DLD1 (cell line): ENCODE results near the gene TTN.
"Not testable (repeated sequence)": the region's sequence is repeated elsewhere in the genome, so short reads cannot be mapped to it uniquely, and the experiment has no call there.

Experiments used
- in situ Hi-C: cut with HindIII; loops from 2 replicates; pipeline ENCODE4 v1.10.0; 2017; ENCODE audit warnings: low sequenced_read_pairs

The TTN gene

DNA sequence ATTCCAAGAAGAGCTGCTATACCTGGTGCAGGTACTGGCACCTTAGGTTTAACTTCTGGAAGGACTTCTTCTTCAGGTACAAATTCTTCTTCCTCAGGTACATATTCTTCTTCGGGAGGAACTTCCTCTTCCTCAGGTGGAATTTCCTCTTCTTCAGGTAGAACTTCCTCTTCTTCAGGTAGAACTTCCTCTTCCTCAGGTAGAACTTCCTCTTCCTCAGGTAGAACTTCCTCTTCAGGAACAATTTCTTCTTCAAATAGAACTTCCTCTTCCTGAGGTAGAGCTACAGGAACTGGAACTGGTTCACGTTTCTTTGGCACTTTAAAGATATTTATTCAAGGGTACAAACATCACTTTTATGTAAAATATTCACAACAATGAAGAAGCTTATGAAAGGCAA is 129.6 kb downstream of the TTN start:
- in situ Hi-C loops = no loop called here

DNA sequence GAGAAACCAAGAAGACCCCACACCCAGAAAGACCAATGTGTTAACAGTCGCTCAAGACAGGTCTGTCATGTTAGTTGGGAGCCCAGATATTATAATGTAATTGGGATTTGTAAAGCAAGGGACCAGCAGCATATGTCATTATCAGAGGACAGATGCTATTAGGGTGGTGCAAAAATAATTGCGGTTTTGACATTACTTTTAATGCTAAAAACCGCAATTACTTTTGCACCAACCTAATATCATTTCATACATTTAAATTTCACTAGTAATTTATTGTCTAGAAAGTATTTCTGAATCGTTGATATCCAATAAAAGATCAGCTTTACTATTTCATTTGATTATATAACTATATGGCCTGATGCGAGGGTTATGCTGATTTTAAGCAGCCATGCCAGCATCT is 131.2 kb downstream of the TTN start:
- in situ Hi-C loops = no loop called here

DNA sequence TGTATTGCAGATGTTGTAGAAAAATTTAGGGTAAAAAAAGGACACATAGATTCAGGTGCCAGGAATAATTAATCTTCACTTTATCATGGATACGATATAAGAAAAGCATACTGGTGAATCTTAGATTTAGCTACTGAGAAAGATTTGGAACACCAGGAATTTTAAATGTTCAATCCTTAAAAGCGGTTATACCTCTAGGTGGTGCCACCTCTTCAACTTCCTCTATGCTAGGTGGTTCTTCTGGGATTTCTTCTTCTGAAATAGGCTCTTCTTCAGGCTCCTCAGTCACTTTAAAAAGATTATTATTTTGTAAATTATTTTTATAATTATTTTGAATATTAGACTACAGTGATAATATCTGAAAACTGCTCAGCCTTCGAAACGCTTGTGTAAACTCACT is 133.1 kb downstream of the TTN start:
- in situ Hi-C loops = no loop called here

DNA sequence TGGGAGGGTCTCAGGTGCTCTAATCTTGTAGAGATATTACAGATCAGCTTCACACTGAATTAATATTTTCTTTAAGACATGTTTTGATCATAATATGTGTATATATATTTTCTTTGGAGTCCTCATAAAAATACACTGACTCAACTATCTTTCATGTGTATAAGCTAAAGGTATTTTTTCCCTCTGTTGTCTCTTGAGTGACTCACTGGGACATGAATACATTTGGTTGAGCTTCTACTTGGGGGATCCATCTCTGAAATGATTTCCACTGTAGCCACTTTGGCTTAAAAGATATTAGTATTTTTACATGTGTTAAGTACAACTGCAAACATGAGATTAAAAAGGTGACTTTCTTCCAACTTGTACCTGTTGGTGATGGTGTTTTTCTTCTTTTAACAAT is 140.8 kb downstream of the TTN start:
- in situ Hi-C loops = no loop called here

DNA sequence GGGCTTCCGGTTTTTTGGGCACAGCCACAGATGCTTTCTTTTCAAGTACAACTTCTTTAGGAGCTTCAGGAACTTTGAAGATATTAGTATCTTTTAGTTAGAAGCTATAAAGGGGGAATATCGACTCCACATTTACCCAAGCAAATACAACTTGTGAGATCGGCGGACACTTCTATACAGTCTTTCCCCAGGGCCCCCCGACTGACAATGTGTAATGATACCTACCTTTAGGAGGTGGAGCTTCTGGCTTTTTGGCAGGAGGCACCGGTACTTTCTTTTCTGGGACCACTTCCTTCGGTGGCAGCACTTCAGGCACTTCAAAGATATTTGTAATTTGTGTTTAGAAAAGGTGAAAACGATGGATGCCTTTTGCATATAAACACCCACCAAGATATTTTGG is 148.7 kb downstream of the TTN start:
- in situ Hi-C loops = not testable (repeated sequence)

DNA sequence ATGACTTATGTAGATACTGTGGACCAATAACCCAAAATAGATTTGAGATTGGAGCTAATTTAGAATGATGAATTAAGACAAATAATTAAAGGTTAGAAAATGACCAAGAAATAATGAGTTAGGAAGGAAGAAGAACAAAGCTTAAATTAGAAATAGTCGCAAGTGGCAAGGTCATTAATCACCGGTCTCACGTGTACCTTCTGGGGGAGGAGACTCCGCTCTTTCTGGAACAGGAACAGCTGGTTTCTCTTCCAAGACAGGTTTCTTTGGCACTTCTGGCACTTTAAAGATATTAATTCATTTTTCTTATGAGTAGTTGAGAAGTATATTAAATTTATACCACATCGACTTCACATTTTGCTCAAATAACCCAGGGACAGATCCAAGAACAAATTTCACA is 156.7 kb downstream of the TTN start:
- in situ Hi-C loops = no loop called here

DNA sequence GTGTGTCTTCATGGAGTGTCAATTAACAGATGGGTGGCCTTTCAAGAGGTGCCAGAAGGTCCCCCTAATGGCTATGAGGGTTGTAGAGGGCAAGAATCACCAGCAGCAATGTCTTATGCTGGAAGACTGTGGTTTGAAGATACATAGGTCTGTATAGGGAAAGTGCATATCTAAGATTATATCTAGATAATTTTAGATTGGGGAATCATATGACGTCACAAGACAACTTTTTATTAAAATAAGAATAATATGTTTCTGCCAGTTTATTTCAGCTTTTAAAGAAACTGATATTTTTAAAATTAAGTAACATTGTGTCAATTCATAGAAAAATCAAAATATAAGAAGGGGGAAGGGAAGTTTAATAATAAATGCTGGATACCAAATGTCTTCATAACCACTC is 162.3 kb downstream of the TTN start:
- in situ Hi-C loops = no loop called here

DNA sequence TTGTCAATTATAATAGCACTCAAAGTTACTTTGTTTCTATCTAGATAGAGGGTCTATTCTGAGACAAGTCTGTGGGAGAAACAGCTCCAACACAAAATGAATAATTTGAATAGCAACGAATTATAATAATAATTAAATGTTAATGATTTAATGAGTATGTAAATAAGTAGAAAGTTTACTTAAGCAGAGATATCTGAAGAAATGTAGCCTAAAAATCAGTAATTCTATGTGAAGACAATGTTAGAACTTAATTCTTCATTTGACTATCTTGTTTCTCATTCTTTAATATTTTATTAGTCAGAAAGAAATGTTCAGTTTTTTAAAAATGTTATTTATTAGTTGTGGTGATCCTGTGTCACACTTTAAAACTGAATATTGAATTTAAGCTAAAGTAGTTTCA is 165.7 kb downstream of the TTN start:
- in situ Hi-C loops = no loop called here

DNA sequence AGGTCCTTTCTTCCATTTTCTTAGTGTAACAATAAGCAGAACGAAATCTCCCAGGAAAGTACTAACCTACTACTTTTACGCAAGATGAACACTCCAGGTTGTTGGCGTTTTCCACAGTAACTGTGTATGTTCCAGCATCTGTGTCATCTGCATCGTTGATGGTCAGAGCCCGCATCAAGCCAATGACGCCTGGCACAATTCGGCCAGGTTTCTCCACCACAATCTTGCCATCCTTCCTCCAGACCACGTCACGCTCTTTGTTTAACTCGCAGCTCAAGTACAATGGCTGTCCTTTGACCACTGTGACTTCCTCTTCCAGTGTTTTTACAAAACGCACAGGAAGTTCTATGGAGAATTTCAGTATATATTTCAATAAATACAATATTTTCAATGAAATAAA is 171.3 kb downstream of the TTN start:
- in situ Hi-C loops = no loop called here

DNA sequence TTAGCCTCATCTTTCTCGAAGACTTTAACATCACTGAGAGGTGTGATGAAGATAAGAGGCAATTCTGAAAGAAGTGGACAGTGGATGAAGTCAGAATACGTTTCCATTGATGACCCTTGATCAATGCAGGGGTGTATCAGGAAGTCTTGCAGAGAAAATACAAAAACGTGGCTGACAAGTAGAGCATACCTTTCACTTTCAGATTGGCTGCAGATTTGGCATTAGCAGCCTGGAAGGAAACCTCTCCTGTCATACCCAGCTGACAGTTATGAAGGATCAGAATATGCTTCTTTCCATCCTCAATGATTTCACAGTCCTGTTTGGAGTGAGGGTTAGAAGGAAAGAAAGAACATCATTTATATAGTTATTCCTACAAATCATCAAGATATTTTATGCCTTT is 174.5 kb downstream of the TTN start:
- in situ Hi-C loops = no loop called here

DNA sequence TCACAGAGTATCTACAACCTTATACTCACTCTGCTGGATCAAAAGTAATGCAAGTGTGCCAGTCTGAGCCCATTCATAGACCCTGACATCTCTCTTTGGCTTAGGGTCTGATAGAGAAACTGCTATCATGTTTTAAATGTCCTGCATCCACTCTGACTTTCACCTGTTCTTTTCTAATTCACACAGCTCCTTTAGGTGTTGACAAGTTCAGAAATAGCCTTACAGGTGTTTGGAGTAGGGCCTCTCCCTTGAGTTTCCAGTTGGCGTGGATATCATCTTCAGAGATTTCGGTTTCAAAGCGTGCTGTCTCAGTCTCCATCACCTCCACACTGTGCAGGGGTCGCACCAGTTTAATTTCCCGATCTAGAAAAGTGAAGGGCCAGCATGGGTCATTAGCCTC is 176.6 kb downstream of the TTN start:
- in situ Hi-C loops = no loop called here

DNA sequence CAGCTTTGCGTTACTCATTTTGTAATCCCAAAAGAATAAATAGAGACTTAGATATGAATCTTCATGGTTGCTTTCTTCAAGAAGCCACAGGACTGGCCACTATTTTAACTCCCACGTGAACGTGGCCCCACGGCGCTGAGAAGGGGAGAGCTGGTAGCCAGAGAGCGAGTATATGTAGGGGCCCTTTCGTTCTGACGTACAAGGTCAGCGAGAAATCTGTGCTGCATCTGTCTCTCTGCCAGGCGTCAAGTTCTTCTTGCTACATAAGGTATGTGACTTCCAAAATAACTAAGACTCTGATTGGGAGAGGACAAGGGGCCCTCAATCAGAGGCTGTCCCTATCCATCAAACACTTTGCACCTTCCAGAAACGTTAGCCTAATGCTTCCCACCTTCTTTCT is 177.8 kb downstream of the TTN start:
- in situ Hi-C loops = no loop called here

DNA sequence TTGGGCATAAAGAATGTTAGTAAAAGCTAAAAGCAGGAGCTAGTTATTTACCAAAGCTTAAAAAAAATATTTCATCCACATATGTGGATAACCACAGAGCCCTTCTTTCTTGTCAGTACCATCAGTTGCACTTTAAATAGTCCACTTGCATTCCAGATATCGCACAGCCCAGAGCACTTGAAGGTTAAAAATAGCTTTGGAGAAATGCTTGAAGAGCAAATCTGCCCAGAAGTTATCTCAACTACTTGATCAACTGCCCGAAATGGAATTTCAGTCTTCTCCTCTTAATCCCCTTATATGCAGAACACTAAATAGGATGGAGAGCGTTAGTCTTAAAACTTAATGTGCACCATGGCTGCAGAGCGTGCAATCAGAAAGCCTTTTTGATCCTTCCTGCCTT is 178.6 kb downstream of the TTN start:
- in situ Hi-C loops = no loop called here

DNA sequence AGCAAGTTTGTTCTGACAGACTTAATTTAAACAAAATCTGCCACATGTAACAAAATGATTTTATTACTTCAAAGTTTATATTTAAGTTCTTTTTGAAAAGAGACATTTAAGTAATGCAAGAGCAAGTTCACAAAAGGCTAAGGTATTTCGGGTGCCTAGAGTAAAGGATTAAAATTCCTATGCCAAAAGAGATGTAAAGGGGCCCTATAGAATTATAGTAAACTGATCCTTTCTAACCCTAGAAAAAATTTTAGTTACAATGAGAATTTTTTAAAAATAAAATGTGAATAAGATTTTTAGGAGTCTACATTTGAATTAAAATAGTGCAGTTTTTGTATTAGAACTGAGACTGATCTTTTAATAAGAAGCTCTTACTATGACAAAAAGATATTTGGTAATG is 179.8 kb downstream of the TTN start:
- in situ Hi-C loops = no loop called here

DNA sequence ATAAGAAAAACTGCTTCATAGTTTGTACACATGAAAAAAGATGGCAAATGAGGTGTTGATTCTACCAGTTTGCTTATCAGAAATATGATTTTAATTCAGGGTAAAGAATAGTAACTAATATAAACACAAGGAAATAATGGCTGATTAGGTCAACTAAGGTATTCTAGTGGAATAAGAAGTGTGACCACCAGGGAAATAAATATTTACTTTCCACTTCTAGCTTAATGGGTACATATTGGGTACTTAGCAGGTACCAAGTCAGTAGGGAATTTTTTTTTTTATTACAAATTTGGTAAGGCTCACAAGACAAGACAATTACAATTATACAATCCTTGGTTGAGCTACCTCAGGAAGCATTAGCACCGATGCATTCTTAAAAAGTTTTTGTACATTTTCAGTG is 191.3 kb downstream of the TTN start:
- in situ Hi-C loops = no loop called here

DNA sequence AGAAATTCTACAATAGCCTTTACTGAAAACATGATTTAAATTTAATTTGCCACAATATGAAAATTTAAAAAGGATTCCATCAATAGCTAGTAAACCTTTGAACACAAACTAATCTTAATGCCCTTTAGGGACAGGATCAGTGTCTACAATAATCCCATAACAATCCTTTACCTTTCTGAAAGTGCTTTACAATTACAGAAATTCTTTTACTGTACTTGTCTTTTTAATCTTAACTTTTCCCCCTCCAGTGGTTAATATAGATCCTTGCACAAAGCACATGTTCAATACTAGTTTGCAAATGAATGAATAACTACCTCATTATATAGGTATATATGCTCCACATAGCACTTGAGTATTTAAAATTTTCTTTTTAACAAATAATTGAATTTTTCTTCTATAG is 204.3 kb downstream of the TTN start:
- in situ Hi-C loops = no loop called here

DNA sequence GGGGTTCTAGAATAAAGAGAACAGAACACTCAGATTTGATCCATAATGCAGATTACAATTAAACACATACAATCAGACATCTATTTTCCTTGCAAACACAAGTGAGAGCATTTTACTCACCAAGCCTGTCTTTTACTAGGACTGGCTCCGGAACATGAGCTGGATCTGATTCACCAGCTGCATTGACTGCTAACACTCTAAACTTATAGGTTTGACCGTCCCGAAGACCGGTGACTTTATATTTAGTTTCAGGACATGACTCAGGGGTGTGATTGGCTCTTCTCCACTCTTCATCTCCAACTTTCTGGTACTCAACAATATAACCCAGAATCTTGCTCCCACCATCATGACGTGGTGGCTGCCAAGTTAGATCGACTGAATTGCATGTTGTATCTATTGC is 214.6 kb downstream of the TTN start:
- in situ Hi-C loops = no loop called here

DNA sequence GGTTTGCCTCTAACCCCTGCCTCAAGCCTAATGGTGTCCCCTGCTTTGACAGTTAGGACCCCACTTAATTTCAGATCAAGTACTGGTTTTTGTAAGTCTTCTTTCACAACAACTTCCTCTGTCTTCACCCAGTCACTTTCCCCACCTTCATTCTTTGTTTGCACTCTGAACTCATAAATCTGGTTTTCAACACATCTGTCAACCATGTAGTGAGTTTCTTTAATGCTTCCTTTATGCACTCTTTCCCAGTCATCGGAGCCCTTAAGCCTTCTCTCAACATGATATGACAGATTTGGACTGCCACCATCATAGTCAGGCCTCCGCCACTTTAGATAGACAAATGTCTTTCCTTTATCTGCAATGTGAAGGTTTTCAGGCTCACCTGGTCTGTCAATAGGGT is 217.9 kb downstream of the TTN start:
- in situ Hi-C loops = no loop called here

DNA sequence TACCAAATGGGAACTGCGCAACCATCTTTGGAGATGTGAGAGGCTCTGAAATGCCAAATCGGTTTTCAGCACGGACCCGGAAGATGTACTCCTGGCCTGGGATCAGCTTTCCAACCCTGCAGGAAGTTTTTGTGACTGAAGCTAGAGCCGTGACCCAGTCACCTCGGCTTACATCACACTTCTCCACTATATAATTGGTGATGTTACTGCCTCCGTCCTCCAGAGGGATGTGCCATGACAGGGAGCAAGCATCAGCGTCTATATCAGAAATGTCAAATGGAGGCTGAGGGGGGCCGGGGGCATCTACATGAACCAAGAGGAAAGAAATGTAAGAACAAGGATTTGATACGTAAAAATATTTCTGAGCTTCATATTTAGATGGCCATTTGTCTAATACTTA is 222.6 kb downstream of the TTN start:
- in situ Hi-C loops = no loop called here

DNA sequence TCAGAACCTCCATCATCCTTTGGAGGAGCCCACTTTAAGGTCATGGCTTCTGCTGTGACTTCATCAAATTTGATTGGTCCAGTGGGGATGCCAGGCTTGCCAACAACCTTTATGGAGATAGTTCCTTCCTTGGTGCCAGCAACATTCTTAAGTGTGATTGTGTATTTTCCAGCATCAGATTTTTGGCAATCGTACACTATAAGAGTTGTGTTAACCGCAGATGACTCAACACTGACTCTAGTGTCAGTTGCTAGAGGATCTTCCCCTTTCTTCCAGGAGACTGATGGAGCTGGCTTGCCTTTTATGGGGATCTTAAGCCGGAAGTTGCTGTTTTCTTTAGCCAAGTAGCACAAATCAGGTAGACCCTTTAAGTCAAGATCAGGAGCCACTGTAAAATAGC is 228.2 kb downstream of the TTN start:
- in situ Hi-C loops = no loop called here

DNA sequence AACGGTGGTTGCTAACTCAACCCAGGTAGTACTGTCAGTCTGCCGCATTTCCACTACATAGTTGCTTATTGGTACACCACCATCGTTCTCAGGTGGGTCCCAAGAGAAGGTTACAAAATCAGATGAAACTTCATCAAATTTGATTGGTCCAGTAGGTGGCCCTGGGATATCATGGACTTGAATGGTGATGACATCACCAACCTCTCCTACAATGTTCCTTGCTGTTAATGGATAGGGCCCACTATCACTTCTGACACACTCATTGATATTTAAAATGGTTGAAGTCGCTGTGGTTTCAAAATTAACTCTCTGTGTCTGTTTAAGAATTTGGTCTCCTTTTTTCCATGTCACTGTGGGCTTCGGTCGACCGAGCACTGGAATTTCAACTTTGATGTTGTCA is 232.4 kb downstream of the TTN start:
- in situ Hi-C loops = no loop called here

DNA sequence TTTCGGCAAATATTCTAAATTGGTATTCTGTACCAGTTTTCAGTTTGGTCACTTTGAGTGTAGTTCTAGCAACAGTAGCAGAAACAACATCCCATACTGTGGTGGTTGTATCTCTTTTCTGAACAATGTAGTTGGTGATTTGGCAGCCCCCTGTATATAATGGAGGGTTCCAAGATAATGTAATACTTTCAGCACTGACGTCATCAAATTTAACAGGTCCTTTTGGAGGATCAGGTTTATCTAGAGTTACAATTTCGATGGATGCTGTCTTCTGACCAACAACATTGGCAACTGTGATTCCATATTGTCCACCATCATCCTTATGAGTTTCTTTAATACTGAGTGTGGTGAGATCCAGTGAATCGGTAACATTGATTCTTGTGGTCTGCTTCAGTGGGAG is 239.0 kb downstream of the TTN start:
- in situ Hi-C loops = no loop called here

DNA sequence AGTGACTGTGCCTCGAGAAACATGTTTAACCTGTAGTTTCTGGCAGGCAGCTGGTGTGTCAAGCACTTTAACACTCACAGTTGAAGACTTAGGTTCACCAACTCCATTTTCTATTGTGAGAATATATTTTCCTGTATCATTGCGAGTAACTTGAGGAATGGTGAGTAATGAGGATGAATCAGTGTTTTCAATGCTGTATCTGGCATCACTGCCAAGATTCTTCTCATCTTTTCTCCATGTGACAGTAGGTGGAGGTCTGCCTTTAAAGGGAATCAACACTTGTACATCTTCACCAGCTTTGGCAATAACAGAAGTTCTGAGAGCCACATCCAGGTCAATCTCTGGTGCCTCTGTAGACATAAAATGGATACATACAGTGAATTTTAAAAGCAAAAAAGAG is 254.2 kb downstream of the TTN start:
- in situ Hi-C loops = no loop called here

DNA sequence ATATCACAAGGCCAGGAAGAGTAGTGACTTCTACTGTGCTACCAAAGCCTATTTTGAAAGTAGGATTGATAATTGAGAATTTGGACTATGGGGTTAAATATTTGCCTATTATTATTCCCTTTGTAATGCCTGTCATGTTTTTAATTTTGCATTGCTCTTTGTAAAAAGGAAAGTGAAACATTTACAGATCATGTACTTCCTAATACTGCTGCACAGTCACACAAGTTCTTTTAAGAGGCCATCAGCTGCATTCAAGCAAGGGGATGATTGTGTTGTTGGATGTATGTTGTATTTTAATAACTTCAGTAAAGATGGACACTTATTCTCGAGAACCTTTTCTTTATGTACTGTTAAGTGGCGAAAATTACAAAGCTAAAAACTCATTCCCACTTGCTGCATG is 256.9 kb downstream of the TTN start:
- in situ Hi-C loops = no loop called here
